HCT116 (cell line): ENCODE data around the gene CREBL2. TPM values are rescaled to one million over a fixed set of nuclear protein-coding genes. Genes with fewer than 3 reads are reported as not detected.
"Not testable (repeated sequence)": the region's sequence is repeated elsewhere in the genome, so short reads cannot be mapped to it uniquely, and the experiment has no call there.

Experiments
- ATAC-seq: fragments of 200-7000 bp; cut with Tn5 transposase; 2 replicates; pipeline ENCODE4 v1.9.1; 2020; ENCODE audit warnings: mild to moderate bottlenecking, moderate library complexity
- BruUV-seq: library from RNA; stranded (reverse); fragments of 400-500 nt; replicated peaks from 2 replicates; lab custom pipeline; 2021; lab: Mats Ljungman, UMichigan
- CTCF ChIA-PET: fragments of 300-600 bp; sonication (Branson Sonifier 250); formaldehyde crosslinking; loops from one replicate; lab custom pipeline; 2021; ENCODE audit warnings: antibody characterized with exemption; lab: Charles Lee
- POLR2A ChIA-PET: fragments of 300-600, 350-600 bp; sonication (Branson Sonifier 250); formaldehyde crosslinking; loops from one replicate; lab custom pipeline; 2021; ENCODE audit warnings: antibody characterized with exemption; lab: Charles Lee
- RAD21 ChIA-PET, 2 experiments: fragments of 300-600 bp; sonication (Branson Sonifier 250); formaldehyde crosslinking; loops; one replicate each; lab custom pipeline; 2023; ENCODE audit warnings: low total read pairs in 2 of 2; ENCODE audit not compliant: uncharacterized antibody in 2 of 2, unreplicated experiment in 2 of 2, low non-redundant PET in 1 of 2; lab: Charles Lee
- DNase-seq: peaks from one replicate; pipeline ENCODE4 v3.0.0-alpha.2; 2010; ENCODE audit warnings: low read depth, low spot score
- H2AFZ ChIP-seq: fragments of 200-600 bp; shearing (Covaris generic), sonication (generic); 2 replicates; pipeline ENCODE4 v1.6.1; 2017; ENCODE audit warnings: low read depth, mixed run types, mixed read lengths, antibody characterized with exemption, low read length; ENCODE audit not compliant: poor library complexity, severe bottlenecking
- H3K27ac ChIP-seq: 2 replicates; pipeline ENCODE4 v1.5.1; 2012; ENCODE audit warnings: low read depth, low read length
- H3K27me3 ChIP-seq: fragments of 200-600 bp; sonication (generic); 2 replicates; pipeline ENCODE4 v1.6.1; 2016; ENCODE audit warnings: mixed run types, low read length, mixed read lengths; ENCODE audit not compliant: insufficient read depth
- H3K36me3 ChIP-seq, 2 experiments: fragments of 200-500 bp in 1 of 2; fragments of 200-600 bp in 1 of 2; sonication (Bioruptor generic) in 1 of 2; sonication (generic) in 1 of 2; 2 replicates each; pipeline versions ENCODE4 v1.5.1 to v1.6.1; 2014 to 2016; ENCODE audit warnings: low read length in 2 of 2, inconsistent platforms in 1 of 2, mixed read lengths in 1 of 2, mixed run types in 1 of 2; ENCODE audit not compliant: insufficient read depth in 2 of 2, control insufficient read depth in 1 of 2
- H3K4me1 ChIP-seq, 2 experiments: fragments of 200-600 bp in 1 of 2; sonication (generic) in 1 of 2; 2 replicates each; pipeline versions ENCODE4 v1.5.1 to v1.6.1; 2012 to 2017; ENCODE audit warnings: low read length in 2 of 2, inconsistent platforms in 1 of 2, mild to moderate bottlenecking in 1 of 2, mixed read lengths in 1 of 2, mixed run types in 1 of 2, moderate library complexity in 1 of 2; ENCODE audit not compliant: insufficient read depth in 2 of 2, control insufficient read depth in 1 of 2
- H3K4me2 ChIP-seq: fragments of 200-600 bp; sonication (generic); 2 replicates; pipeline ENCODE4 v1.6.1; 2017; ENCODE audit warnings: mixed run types, low read length, mixed read lengths
- H3K4me3 ChIP-seq, 2 experiments: fragments of 200-600 bp in 1 of 2; sonication (generic) in 1 of 2; replicated peaks in 1 of 2; 2 replicates each; pipeline ENCODE4 v1.5.1; 2011 to 2016; ENCODE audit warnings: low read length in 2 of 2, control low read depth in 1 of 2, low read depth in 1 of 2, mild to moderate bottlenecking in 1 of 2, mixed read lengths in 1 of 2, mixed run types in 1 of 2
- H3K79me2 ChIP-seq: fragments of 200-600 bp; sonication (generic); 2 replicates; pipeline ENCODE4 v1.6.1; 2017; ENCODE audit warnings: mild to moderate bottlenecking, mixed run types, low read length, moderate library complexity, mixed read lengths; ENCODE audit not compliant: insufficient read depth
- H3K9ac ChIP-seq: fragments of 200-600 bp; sonication (generic); 2 replicates; pipeline ENCODE4 v1.6.1; 2016; ENCODE audit warnings: low read length, mixed read lengths
- H3K9me2 ChIP-seq: fragments of 200-600 bp; sonication (generic), shearing (Covaris generic); 2 replicates; pipeline ENCODE4 v1.6.1; 2017; ENCODE audit warnings: mixed run types, mild to moderate bottlenecking, moderate library complexity; ENCODE audit not compliant: insufficient read depth
- H3K9me3 ChIP-seq, 2 experiments: fragments of 200-500 bp in 1 of 2; fragments of 200-600 bp in 1 of 2; sonication (Bioruptor generic) in 1 of 2; sonication (generic) in 1 of 2; 2 replicates each; pipeline ENCODE4 v1.6.1; 2014 to 2017; ENCODE audit warnings: low read length in 2 of 2, mixed read lengths in 2 of 2, inconsistent platforms in 1 of 2, low read depth in 1 of 2, mild to moderate bottlenecking in 1 of 2, mixed run types in 1 of 2, moderate library complexity in 1 of 2; ENCODE audit not compliant: control insufficient read depth in 1 of 2, insufficient read depth in 1 of 2
- H4K20me1 ChIP-seq: fragments of 200-600 bp; sonication (generic), shearing (Covaris generic); 2 replicates; pipeline ENCODE4 v1.6.1; 2017; ENCODE audit warnings: mixed run types, mild to moderate bottlenecking, moderate library complexity; ENCODE audit not compliant: insufficient read depth
- ELF1 ChIP-seq: IDR thresholded peaks from 2 replicates; pipeline ENCODE4 v1.6.1; 2012; ENCODE audit warnings: low read depth, borderline replicate concordance
- FOSL1 ChIP-seq: IDR thresholded peaks from 2 replicates; pipeline ENCODE4 v1.6.1; 2012; ENCODE audit warnings: low read depth
- RAD21 ChIP-seq: IDR thresholded peaks from 2 replicates; pipeline ENCODE4 v1.6.1; 2012; ENCODE audit warnings: low read depth, mild to moderate bottlenecking
- YY1 ChIP-seq: IDR thresholded peaks from 2 replicates; pipeline ENCODE4 v1.6.1; 2011; ENCODE audit warnings: low read length, low read depth, moderate library complexity, mild to moderate bottlenecking; ENCODE audit not compliant: insufficient replicate concordance; ENCODE audit errors: extremely low read depth
- intact Hi-C: fragments of 100-400 bp; cut with micrococcal nuclease; formaldehyde crosslinking; loops from 2 replicates; pipeline ENCODE4 v1.10.0; 2022
- total RNA-seq: library from RNA; stranded (reverse); gene quantifications from one replicate; pipeline ENCODE4 v1.2.1, GENCODE V29; 2021; ENCODE audit not compliant: unreplicated experiment
- TF ChIP-seq, protein P1 (sequence below): IDR thresholded peaks from 2 replicates; pipeline ENCODE4 v1.6.1; 2012; ENCODE audit warnings: low read depth
- TF ChIP-seq, protein P2 (sequence below): IDR thresholded peaks from 2 replicates; pipeline ENCODE4 v1.6.1; 2011; ENCODE audit warnings: mild to moderate bottlenecking, low read length, moderate library complexity; ENCODE audit not compliant: insufficient replicate concordance; ENCODE audit errors: extremely low read depth

CREBL2 gene
- total RNA-seq, 1 experiment from 2014 or later, result 11.3 TPM

DNA sequence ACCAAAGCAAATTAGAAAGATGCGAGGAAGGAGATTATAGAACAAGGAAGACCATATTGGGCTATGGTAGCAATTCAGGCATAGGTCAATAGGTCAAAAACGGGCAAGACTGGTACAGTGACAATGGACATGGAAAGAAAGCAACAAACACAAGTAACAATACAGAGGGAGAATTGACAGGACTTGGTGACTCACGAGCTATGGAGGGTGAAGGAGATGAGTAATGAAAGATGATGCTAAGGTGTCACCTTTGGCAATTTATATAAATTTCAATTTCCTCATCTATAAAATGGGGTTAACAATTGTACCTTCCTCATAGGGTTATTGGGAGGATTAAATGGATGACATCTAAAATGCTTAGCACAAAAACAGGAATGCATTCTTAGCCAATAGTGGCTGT, 33.9 kb upstream of the CREBL2 start:
- Histone ChIP-seq H2AFZ (no peak overlapping the region), H3K4me2 (no peak overlapping the region), H3K27ac (no peak overlapping the region), H3K9ac (no peak overlapping the region), H3K9me3 (no peaks in the 10 kb centered on the region), H3K36me3 (no peaks in the 10 kb centered on the region), H4K20me1 (no peaks in the 10 kb centered on the region), H3K27me3 (no peaks in the 10 kb centered on the region), H3K4me1 (no peaks in the 10 kb centered on the region), H3K9me2 (no peaks in the 10 kb centered on the region)
- BruUV-seq, result no TSS peak
- intact Hi-C loops, result no loop called here
- POLR2A ChIA-PET, result no interaction called here
- no peak for TF ChIP-seq ELF1
- TF ChIP-seq, all 23 proteins: peak for 0
- ATAC-seq (no peak), DNase-seq (no peak)
- RAD21 ChIA-PET, result no interaction called here
- no peaks in the 10 kb centered on the region for H3K79me2 ChIP-seq
- no peak overlapping the region for H3K4me3 ChIP-seq
- CTCF ChIA-PET, result no interaction called here

DNA sequence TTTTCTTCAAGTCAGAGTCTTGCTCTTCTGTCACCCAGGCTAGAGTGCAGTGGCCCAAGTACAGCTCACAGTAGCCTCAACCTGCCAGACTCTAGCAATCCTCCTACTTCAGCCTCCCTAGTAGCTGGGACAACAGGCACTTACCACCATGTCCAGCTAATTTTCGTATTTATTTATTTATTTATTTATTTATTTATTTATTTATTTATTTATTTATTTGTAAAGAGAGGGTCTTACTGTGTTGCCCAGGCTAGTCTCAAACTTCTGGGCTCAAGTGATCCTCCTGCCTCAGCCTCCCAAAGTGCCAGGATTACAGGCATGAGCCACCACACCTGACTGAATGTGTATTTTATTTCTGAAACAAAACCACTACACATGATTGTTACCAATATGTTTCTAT, 31.0 kb upstream of the CREBL2 start:
- DNase-seq, POLR2A ChIA-PET, H3K36me3 ChIP-seq, H3K27ac ChIP-seq, H3K9me2 ChIP-seq, H3K79me2 ChIP-seq, H2AFZ ChIP-seq, ATAC-seq, intact Hi-C loops, H3K9me3 ChIP-seq, RAD21 ChIA-PET, H3K4me3 ChIP-seq, H3K4me1 ChIP-seq, H3K4me2 ChIP-seq, H4K20me1 ChIP-seq, H3K27me3 ChIP-seq, H3K9ac ChIP-seq, BruUV-seq, CTCF ChIA-PET: not testable (repeated sequence)

DNA sequence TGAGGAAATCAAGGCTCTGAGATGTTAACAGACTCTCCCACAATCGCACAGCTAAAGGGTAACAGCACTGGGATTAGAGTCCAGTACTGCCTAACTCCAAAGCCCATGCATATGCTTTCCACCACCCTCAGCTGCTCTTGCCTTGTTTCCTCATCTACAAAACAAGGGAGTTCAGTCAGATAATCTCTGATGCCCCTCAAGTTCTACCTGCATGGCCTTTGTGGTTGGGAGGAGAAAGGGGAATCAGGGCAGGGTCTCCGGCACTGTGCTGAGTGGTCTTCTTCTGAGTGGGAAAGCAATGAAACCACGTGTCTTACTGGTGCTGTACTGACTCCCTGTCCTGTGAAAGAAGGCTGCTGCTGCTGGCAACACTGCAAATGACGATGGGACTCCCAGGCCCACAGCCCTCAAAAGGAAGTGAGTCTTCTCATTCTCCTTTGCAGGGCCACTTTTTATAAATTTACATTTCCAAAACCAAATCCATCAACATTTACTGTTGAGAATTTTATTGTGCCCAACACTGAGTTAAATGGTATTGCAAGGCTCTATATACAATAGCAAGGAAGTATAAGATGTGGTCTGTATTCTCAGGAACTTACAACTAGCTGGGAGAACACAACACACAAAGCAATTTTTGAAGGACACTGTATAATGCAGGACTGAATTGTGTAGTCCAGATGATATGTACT, 29.3 kb upstream of the CREBL2 start:
- Histone ChIP-seq H3K9me3 (no peaks in the 10 kb centered on the region), H3K27me3 (no peaks in the 10 kb centered on the region), H3K4me2 (no peak overlapping the region), H3K4me3 (no peak overlapping the region), H3K79me2 (no peaks in the 10 kb centered on the region), H4K20me1 (no peaks in the 10 kb centered on the region), H2AFZ (no peak overlapping the region), H3K9ac (no peak overlapping the region), H3K9me2 (no peaks in the 10 kb centered on the region), H3K27ac (no peak overlapping the region), H3K4me1 (peaks cover 0 to 6% of the 10 kb centered on the region in 2 experiments; a peak in 1 of 4 replicates), H3K36me3 (no peaks in the 10 kb centered on the region)
- CTCF ChIA-PET, result no interaction called here
- POLR2A ChIA-PET, result no interaction called here
- no TSS peak for BruUV-seq
- ATAC-seq, result no peak
- RAD21 ChIA-PET, result no interaction called here
- intact Hi-C loops, result no loop called here
- no peak for DNase-seq
- TF ChIP-seq YY1 (no peak), FOSL1 (no peak), RAD21 (no peak)
- TF ChIP-seq, protein P1, sequence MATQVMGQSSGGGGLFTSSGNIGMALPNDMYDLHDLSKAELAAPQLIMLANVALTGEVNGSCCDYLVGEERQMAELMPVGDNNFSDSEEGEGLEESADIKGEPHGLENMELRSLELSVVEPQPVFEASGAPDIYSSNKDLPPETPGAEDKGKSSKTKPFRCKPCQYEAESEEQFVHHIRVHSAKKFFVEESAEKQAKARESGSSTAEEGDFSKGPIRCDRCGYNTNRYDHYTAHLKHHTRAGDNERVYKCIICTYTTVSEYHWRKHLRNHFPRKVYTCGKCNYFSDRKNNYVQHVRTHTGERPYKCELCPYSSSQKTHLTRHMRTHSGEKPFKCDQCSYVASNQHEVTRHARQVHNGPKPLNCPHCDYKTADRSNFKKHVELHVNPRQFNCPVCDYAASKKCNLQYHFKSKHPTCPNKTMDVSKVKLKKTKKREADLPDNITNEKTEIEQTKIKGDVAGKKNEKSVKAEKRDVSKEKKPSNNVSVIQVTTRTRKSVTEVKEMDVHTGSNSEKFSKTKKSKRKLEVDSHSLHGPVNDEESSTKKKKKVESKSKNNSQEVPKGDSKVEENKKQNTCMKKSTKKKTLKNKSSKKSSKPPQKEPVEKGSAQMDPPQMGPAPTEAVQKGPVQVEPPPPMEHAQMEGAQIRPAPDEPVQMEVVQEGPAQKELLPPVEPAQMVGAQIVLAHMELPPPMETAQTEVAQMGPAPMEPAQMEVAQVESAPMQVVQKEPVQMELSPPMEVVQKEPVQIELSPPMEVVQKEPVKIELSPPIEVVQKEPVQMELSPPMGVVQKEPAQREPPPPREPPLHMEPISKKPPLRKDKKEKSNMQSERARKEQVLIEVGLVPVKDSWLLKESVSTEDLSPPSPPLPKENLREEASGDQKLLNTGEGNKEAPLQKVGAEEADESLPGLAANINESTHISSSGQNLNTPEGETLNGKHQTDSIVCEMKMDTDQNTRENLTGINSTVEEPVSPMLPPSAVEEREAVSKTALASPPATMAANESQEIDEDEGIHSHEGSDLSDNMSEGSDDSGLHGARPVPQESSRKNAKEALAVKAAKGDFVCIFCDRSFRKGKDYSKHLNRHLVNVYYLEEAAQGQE, result no peak
- TF ChIP-seq, protein P2, sequence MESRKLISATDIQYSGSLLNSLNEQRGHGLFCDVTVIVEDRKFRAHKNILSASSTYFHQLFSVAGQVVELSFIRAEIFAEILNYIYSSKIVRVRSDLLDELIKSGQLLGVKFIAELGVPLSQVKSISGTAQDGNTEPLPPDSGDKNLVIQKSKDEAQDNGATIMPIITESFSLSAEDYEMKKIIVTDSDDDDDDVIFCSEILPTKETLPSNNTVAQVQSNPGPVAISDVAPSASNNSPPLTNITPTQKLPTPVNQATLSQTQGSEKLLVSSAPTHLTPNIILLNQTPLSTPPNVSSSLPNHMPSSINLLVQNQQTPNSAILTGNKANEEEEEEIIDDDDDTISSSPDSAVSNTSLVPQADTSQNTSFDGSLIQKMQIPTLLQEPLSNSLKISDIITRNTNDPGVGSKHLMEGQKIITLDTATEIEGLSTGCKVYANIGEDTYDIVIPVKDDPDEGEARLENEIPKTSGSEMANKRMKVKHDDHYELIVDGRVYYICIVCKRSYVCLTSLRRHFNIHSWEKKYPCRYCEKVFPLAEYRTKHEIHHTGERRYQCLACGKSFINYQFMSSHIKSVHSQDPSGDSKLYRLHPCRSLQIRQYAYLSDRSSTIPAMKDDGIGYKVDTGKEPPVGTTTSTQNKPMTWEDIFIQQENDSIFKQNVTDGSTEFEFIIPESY, result no peak
